HL-60 (cell line): Measurements from ENCODE around the gene PPARGC1A.

ENCODE experiments used
- DNase-seq, 2 experiments: peaks; one replicate each; pipeline ENCODE4 v3.0.0-alpha.2; 2010 to 2020; ENCODE audit warnings: low read depth in 1 of 2, low spot score in 1 of 2
- H3K27ac ChIP-seq: fragments of 250-450 bp; sonication (Bioruptor Pico); replicated peaks from 2 replicates; pipeline ENCODE4 v1.5.1; 2020; ENCODE audit warnings: mild to moderate bottlenecking, moderate library complexity
- H3K27me3 ChIP-seq: fragments of 250-450 bp; sonication (Bioruptor Pico); 2 replicates; pipeline ENCODE4 v1.5.1; 2021; ENCODE audit warnings: mild to moderate bottlenecking, moderate library complexity; ENCODE audit not compliant: insufficient read depth, poor library complexity, severe bottlenecking
- H3K4me3 ChIP-seq: replicated peaks from 2 replicates; pipeline ENCODE4 v1.5.1; 2011; ENCODE audit warnings: mild to moderate bottlenecking, control low read depth, low read length; ENCODE audit not compliant: insufficient read depth
- CTCF ChIP-seq: IDR thresholded peaks from one replicate; pipeline ENCODE4 v1.5.1; 2011; ENCODE audit warnings: low read length, control low read depth, inconsistent platforms; ENCODE audit not compliant: insufficient read depth
- GABPA ChIP-seq: IDR thresholded peaks from 2 replicates; pipeline ENCODE4 v1.6.1; 2012; ENCODE audit warnings: low read depth
- POLR2AphosphoS5 ChIP-seq: IDR thresholded peaks from 2 replicates; pipeline ENCODE4 v1.6.1; 2012; ENCODE audit warnings: low read depth
- REST ChIP-seq: IDR thresholded peaks from 2 replicates; pipeline ENCODE4 v1.6.1; 2012; ENCODE audit warnings: low read depth; ENCODE audit not compliant: insufficient replicate concordance
- SPI1 ChIP-seq: IDR thresholded peaks from 2 replicates; pipeline ENCODE4 v1.6.1; 2012; ENCODE audit warnings: low read depth, mild to moderate bottlenecking, borderline replicate concordance

The PPARGC1A gene

GRCh38 chr4:23844961-23845360 lies 44.9 kb downstream of the PPARGC1A start:
- no peak overlapping the region for H3K27ac ChIP-seq
- TF ChIP-seq REST: no peak
- TF ChIP-seq CTCF: no peak
- TF ChIP-seq POLR2AphosphoS5: no peak
- TF ChIP-seq GABPA: no peak
- TF ChIP-seq SPI1: no peak
- no peak for DNase-seq
- no peaks in the 10 kb centered on the region for H3K27me3 ChIP-seq
- no peak overlapping the region for H3K4me3 ChIP-seq

- H3K4me3 ChIP-seq: no peak overlapping the region
- H3K27ac ChIP-seq: no peak overlapping the region
- no peak for DNase-seq
- TF ChIP-seq CTCF (no peak), POLR2AphosphoS5 (no peak), GABPA (no peak), SPI1 (no peak), REST (no peak)
- H3K27me3 ChIP-seq: no peaks in the 10 kb centered on the region
These were observed 50.6 kb downstream of the PPARGC1A start for GRCh38 chr4:23839279-23839678.

- H3K27ac ChIP-seq: no peak overlapping the region
- DNase-seq: no peak
- H3K4me3 ChIP-seq: no peak overlapping the region
- H3K27me3 ChIP-seq: no peaks in the 10 kb centered on the region
- TF ChIP-seq POLR2AphosphoS5 (no peak), REST (no peak), CTCF (no peak), SPI1 (no peak), GABPA (no peak)
These were observed 51.2 kb downstream of the PPARGC1A start for GRCh38 chr4:23838607-23839006.
